Ectodermal cell (in vitro differentiated cells): ENCODE results near the gene NSMCE4A.
"Not testable (repeated sequence)": the region's sequence is repeated elsewhere in the genome, so short reads cannot be mapped to it uniquely, and the experiment has no call there.

Experiments
- H3K27ac ChIP-seq: 2 replicates; pipeline ENCODE4 v1.7.0; 2013; ENCODE audit warnings: mild to moderate bottlenecking, low read depth, low read length; ENCODE audit not compliant: insufficient read depth, poor library complexity, severe bottlenecking
- H3K27me3 ChIP-seq: 2 replicates; pipeline ENCODE4 v1.7.0; 2013; ENCODE audit warnings: mild to moderate bottlenecking, low read length; ENCODE audit not compliant: insufficient read depth, control insufficient read depth, poor library complexity, severe bottlenecking
- H3K36me3 ChIP-seq: one replicate; pipeline ENCODE4 v1.7.0; 2013; ENCODE audit warnings: low read length; ENCODE audit not compliant: control insufficient read depth, insufficient read depth
- H3K4me1 ChIP-seq: one replicate; pipeline ENCODE4 v1.7.0; 2013; ENCODE audit warnings: low read length; ENCODE audit not compliant: control insufficient read depth, insufficient read depth
- H3K4me3 ChIP-seq: 2 replicates; pipeline ENCODE4 v1.7.0; 2013; ENCODE audit warnings: low read depth, low read length, control low read depth; ENCODE audit not compliant: insufficient read depth
- H3K9me3 ChIP-seq: 2 replicates; pipeline ENCODE4 v1.7.0; 2013; ENCODE audit warnings: mild to moderate bottlenecking, low read length, moderate library complexity; ENCODE audit not compliant: control insufficient read depth
- WGBS, 2 experiments: methylation state at CpG; one replicate each; pipeline ENCODE4 v1.1.7; 2013; ENCODE audit warnings: missing lambda C conversion rate in 2 of 2; 5-methylcytosine and 5-hydroxymethylcytosine counted together

The NSMCE4A gene

DNA sequence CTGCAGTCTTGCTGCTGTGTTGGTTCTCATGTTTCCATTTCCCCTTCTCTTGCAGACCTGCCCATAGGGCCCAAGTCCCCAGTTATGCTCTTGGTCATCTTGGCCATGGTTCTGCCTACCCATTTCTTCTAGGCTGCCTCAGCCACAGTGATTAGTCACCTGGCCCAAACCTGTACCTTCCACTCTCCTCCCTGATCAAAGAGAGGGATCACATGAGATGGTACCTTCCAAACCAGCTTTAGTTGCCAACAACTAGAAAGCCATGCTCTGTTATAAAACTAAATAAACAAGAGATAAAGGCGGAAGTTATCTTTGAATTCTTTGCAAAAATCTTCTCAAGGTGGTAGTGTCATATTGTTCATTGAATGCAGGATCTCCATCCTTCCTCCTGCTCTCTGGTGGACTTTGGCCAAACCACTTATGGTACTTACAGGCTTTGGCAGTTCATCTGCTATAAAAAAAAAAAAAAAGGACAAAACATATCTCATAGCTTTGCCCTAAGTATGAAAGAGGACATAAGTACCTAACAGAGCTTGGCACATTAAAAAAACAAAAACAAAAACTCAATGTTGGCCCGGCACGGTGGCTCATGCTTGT, 39.7 kb upstream of the NSMCE4A start:
- Histone ChIP-seq H3K4me1 (peaks cover 14% of the 10 kb centered on the region), H3K4me3 (no peak overlapping the region), H3K36me3 (no peaks in the 10 kb centered on the region), H3K9me3 (no peaks in the 10 kb centered on the region), H3K27ac (no peak overlapping the region), H3K27me3 (no peaks in the 10 kb centered on the region)
- 92 to 97% methylated on average over 3 of the region's 3 CpGs for WGBS, 2 experiments

- no peak overlapping the region for H3K4me3 ChIP-seq
- H3K27ac ChIP-seq = no peak overlapping the region
- 91 to 94% methylated on average over 8 of the region's 8 CpGs for WGBS, 2 experiments
- H3K4me1 ChIP-seq = peaks cover 2% of the 10 kb centered on the region
- H3K9me3 ChIP-seq = no peaks in the 10 kb centered on the region
- no peaks in the 10 kb centered on the region for H3K36me3 ChIP-seq
- H3K27me3 ChIP-seq = no peaks in the 10 kb centered on the region
Measured at GRCh38 chr10:122013311-122013780, 38.3 kb upstream of the NSMCE4A start.

DNA sequence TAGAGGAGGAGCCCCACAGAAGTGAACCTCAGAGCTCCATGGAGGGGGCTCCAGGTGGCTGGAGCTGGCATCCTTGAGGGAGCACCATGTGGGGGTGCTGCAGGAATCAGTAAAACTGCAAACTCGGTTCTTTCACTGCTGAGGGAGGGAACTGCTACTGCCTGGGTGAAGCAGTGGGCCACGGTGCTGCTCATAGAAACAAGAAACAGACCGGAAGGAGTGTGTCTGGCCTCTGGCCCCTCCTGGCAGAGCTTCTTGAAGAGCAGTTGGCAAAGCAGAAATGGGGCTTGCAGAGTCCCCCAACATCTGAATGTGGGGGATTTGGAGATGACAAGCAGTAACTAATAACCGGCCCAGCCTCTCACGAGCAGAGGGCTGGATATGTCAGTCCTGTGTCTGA, 37.7 kb upstream of the NSMCE4A start:
- Histone ChIP-seq H3K27me3 (no peaks in the 10 kb centered on the region), H3K27ac (no peak overlapping the region), H3K4me3 (no peak overlapping the region), H3K9me3 (no peaks in the 10 kb centered on the region), H3K36me3 (no peaks in the 10 kb centered on the region), H3K4me1 (no peaks in the 10 kb centered on the region)
- 90 to 92% methylated on average over 5 of the region's 5 CpGs for WGBS, 2 experiments

GRCh38 chr10:122010405-122011050, 35.5 kb upstream of the NSMCE4A start:
- WGBS, 2 experiments = 91 to 93% methylated on average over 4 of the region's 4 CpGs
- Histone ChIP-seq H3K27me3 (no peaks in the 10 kb centered on the region), H3K4me3 (no peak overlapping the region), H3K36me3 (no peaks in the 10 kb centered on the region), H3K9me3 (no peaks in the 10 kb centered on the region), H3K27ac (no peak overlapping the region), H3K4me1 (no peaks in the 10 kb centered on the region)

- Histone ChIP-seq H3K27ac (no peak overlapping the region), H3K36me3 (no peaks in the 10 kb centered on the region), H3K27me3 (no peaks in the 10 kb centered on the region), H3K9me3 (no peaks in the 10 kb centered on the region), H3K4me1 (no peaks in the 10 kb centered on the region), H3K4me3 (no peak overlapping the region)
- 52 to 57% methylated on average over 3 of the region's 3 CpGs for WGBS, 2 experiments
Measured at GRCh38 chr10:122007415-122007814, 32.4 kb upstream of the NSMCE4A start.

- 89 to 93% methylated on average over 1 of the region's 1 CpG for WGBS, 2 experiments
- Histone ChIP-seq H3K27me3 (no peaks in the 10 kb centered on the region), H3K4me3 (no peak overlapping the region), H3K27ac (no peak overlapping the region), H3K36me3 (no peaks in the 10 kb centered on the region), H3K4me1 (no peaks in the 10 kb centered on the region), H3K9me3 (no peaks in the 10 kb centered on the region)
Measured at GRCh38 chr10:122001698-122002097, 26.7 kb upstream of the NSMCE4A start.

DNA sequence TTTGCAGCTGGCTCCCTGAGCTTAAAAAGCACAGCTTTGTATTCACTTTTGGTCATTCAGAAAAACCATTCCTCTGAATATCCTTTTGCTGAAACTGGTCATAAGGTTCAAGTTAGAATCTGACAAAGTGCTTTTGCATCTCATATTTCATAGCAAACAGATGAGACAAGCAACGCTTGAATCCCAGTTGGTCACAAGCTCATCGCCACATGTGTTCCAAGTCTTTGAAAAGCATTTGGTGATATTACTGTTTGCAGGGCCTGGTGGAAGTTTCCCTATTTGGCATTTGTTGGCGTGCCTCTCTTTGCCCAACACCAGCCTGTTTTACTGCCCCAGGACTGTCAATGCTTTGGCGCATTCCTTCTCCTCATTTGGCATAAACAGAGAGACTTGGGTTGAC, 24.3 kb upstream of the NSMCE4A start:
- H3K27me3 ChIP-seq = no peaks in the 10 kb centered on the region
- H3K36me3 ChIP-seq = no peaks in the 10 kb centered on the region
- no peaks in the 10 kb centered on the region for H3K9me3 ChIP-seq
- no peak overlapping the region for H3K27ac ChIP-seq
- peaks cover 13% of the 10 kb centered on the region for H3K4me1 ChIP-seq
- WGBS, 2 experiments = 95 to 97% methylated on average over 4 of the region's 4 CpGs
- H3K4me3 ChIP-seq = no peak overlapping the region

- no peak overlapping the region for H3K4me3 ChIP-seq
Measured at GRCh38 chr10:121998462-121998861, 23.4 kb upstream of the NSMCE4A start.

DNA sequence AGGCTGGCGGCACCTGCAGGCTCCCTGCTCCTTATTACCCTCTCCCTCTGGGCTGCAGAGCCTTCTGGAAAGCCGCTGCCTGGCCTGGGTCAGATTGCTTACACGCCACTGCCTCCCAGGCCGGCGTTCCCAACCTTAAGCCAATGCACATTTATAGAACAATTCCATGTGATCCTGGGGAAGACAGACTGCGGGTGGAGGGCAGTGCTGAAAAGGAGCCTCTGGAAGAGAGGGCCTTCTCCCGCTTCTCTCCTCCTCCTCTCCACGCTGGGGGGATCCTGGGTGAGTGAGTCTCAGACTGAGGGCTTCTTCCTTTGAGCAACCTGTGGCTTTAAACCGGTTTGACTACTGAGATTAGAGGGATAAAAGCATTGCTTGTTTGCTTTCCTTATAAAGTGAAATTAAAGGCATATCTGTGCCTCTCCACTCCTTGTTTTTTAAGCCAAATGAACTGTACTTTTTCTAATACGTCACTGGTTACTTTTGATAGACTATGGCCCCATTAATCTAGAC, 19.5 kb upstream of the NSMCE4A start:
- Histone ChIP-seq H3K27me3 (no peaks in the 10 kb centered on the region), H3K9me3 (no peaks in the 10 kb centered on the region), H3K27ac (no peak overlapping the region), H3K4me3 (no peak overlapping the region), H3K36me3 (no peaks in the 10 kb centered on the region), H3K4me1 (peaks cover 20% of the 10 kb centered on the region)
- WGBS, 2 experiments = 51 to 54% methylated on average over 10 of the region's 10 CpGs

More at GRCh38 chr10:121998462-121998861, 23.4 kb upstream of the NSMCE4A start:
- no peaks in the 10 kb centered on the region for H3K9me3 ChIP-seq
- WGBS, 2 experiments = 95 to 97% methylated on average over 6 of the region's 6 CpGs
- no peaks in the 10 kb centered on the region for H3K27me3 ChIP-seq
- H3K36me3 ChIP-seq = no peaks in the 10 kb centered on the region
- H3K4me1 ChIP-seq = peaks cover 20% of the 10 kb centered on the region
- no peak overlapping the region for H3K27ac ChIP-seq

DNA sequence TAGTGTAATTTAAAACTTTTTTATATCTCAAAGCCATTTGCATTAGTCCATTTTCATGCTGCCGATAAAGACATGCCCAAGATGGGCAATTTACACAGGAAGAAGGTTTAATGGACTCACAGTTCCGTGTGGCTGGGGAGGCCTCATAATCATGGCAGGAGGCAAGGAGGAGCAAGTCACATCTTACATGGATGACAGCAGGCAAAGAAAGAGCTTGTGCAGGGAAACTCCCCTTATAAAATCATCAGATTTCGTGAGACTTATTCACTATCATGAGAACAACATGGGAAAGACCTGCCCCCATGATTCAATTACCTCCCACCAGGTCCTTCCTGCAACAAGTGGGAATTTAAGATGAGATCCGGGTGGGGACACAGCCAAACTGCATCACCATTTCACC, 16.7 kb upstream of the NSMCE4A start:
- not testable (repeated sequence) for H3K27ac ChIP-seq, H3K4me3 ChIP-seq, H3K36me3 ChIP-seq, H3K27me3 ChIP-seq, H3K9me3 ChIP-seq
- H3K4me1 ChIP-seq = peaks cover 20% of the 10 kb centered on the region
- WGBS, 2 experiments = 94 to 98% methylated on average over 4 of the region's 4 CpGs
